HG03442 (cell line): ENCODE data around the gene SCGB1D2.
"Not testable (repeated sequence)": the region's sequence is repeated elsewhere in the genome, so short reads cannot be mapped to it uniquely, and the experiment has no call there.

Experiments used
- ATAC-seq: cut with Tn5 transposase; IDR thresholded peaks from one replicate; pipeline ENCODE4 v1.9.1; 2021; ENCODE audit warnings: mild to moderate bottlenecking, moderate library complexity; ENCODE audit not compliant: unreplicated experiment

Gene SCGB1D2, protein sequence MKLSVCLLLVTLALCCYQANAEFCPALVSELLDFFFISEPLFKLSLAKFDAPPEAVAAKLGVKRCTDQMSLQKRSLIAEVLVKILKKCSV

DNA sequence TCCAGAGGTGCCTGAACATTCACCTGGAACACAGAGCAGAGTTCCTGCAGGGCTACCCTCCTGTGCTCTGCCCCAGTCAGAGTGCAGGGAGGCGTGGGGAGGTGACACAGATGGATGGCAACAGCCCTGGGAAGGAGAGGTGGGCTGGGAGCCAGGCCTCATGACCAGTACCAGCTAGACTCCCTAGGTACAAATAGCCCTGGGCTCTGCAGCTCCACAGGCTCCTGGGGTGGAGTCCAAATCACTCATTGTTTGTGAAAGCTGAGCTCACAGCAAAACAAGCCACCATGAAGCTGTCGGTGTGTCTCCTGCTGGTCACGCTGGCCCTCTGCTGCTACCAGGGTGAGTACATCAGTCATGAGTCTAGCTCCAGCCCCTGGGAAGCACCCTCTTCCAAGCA lies at the start of gene SCGB1D2:
SCGB1D2 (plus strand) TSS at position 219 of the 400 bp plus-strand sequence; CDS start at position 288, 69 bp downstream.
- ATAC-seq, result no peak

DNA sequence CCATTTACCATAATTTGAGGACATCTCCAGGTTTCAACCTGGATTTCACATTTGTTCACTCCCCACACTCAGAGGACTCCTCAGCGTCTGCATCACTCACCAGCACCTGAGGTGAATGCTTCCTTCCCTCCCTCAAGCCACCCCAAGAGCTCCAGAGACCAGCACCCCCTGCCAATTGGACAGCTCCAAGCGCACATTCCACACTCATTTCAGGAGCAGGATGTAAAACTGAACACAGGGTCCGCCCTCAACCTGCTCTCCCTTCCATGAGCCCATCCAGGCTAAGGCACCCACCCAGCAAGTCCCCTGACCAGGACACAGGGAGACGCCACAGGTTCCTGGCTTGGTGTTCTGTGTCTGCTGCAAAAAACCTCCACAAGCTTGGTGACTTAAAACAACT lies 48.1 kb upstream of the SCGB1D2 start:
- ATAC-seq, result no peak

DNA sequence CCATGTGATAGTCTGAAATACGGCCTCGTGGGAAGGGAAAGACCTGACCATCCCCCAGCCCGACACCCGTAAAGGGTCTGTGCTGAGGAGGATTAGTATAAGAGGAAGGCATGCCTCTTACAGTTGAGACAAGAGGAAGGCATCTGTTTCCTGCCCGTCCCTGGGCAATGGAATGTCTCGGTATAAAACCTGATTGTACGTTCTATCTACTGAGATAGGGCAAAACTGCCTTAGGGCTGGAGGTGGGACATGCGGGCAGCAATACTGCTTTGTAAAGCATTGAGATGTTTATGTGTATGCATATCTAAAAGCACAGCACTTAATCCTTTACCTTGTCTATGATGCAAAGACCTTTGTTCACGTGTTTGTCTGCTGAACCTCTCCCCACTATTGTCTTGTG lies 47.0 kb upstream of the SCGB1D2 start:
- ATAC-seq, result not testable (repeated sequence)

DNA sequence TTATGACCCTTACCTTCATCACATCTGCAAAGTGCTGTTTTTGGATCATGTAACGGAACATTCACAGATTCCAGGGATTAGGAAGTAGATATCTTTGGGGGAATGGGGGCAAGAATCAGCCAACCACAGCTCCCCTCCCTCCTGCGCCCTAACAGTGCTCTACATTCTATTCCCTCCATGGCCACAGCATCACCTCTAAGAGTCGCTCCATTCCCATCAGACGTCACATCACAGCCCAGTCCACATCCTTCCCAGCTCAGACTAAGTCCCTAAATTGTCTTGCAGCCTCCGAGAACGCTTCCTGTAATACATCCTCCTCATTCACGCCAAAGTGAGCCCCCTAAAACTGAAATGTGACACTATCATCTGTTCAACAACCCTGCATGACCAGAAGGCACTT lies 46.1 kb upstream of the SCGB1D2 start:
- no peak for ATAC-seq

DNA sequence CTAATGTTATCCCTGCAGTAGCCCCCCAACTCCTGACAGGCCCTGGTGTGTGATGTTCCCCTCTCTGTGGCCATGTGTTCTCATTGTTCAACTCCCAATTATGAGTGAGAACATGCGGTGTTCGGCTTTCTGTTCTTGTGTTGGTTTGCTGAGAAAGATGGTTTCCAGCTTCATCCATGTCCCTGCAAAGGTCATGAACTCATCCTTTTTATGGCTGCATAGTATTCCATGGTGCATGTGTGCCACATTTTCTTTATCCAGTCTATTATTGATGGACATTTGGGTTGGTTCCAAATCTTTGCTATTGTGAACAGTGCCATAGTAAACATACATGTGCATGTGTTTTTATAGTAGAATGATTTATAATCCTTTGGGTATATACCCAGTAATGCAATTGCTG lies 44.6 kb upstream of the SCGB1D2 start:
- not testable (repeated sequence) for ATAC-seq

DNA sequence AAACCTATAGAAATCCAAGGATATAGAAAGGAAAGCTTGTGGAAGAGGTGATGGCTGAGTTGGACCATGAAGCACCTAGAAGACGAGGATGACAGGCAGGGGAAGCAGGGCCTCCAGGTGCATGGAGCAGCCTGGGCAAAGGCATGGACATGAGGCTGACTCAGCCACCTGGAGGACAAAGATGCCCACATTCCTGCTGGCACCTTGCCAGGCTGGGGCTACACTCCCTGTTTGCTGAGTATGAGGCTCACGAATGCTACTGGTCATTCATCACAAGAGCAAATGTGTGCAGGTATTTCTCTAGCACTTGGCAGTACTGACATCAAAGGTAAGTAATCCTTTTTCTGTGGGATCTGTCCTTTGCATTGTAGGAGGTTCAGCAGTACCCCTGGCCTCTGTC lies 40.7 kb upstream of the SCGB1D2 start:
- ATAC-seq, result no peak

DNA sequence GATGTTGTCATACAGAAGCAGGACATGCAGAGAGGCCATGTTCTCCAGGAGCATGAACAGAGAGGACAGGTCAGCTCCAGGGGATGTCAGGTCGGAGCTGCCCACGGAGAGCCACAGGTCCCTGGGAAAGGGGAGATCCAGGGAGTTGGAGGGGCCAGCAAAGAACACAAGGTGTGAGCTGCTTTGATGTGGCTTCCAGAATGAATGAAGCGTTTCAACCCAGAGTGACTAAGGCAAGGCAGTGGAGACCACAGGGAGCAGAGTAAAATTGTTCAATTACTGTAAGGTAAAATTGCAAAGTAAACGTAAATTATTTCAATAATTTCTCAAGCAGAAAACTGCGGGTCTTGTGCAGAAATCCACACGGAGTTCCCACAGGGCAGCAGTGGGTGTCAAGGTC lies 39.1 kb upstream of the SCGB1D2 start:
- ATAC-seq, result no peak

DNA sequence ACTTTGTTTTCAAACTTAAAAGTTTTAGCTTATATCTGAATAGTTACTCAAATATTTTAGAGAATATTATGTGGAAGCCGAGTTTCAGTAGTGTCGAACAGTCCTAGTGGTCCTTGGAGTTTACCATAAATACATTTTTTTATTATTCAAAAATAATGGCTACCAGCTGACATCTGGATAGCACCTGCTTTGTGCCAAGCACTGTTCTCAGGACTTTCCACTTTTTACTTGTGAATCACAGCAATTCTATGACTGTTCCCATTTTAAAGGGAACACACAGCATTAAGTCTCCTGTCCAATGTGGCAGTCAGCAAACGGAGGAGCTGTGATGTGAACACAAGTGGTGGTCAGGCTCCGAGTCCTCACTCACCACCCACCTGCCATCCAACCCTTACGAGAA lies 37.6 kb upstream of the SCGB1D2 start:
- no peak for ATAC-seq

DNA sequence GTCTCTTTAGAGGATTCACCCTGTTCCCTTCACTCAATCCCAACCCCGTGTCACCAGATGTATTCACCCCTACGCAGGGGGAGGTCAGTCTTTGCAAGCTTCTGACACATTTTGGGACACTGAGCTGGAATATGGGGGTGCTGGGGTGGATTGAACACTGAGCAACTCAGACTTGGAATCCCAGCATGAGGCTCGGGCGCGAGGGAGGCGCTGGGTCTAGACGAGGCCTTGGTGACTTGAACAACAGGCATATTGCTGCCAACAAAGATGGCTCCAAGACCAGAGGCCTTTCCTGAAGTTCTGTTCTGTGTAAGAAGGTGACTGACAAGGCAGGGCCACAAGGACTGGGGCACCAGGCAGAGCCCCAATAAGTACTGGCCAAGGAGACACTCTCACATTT lies 36.6 kb upstream of the SCGB1D2 start:
- ATAC-seq, result no peak

DNA sequence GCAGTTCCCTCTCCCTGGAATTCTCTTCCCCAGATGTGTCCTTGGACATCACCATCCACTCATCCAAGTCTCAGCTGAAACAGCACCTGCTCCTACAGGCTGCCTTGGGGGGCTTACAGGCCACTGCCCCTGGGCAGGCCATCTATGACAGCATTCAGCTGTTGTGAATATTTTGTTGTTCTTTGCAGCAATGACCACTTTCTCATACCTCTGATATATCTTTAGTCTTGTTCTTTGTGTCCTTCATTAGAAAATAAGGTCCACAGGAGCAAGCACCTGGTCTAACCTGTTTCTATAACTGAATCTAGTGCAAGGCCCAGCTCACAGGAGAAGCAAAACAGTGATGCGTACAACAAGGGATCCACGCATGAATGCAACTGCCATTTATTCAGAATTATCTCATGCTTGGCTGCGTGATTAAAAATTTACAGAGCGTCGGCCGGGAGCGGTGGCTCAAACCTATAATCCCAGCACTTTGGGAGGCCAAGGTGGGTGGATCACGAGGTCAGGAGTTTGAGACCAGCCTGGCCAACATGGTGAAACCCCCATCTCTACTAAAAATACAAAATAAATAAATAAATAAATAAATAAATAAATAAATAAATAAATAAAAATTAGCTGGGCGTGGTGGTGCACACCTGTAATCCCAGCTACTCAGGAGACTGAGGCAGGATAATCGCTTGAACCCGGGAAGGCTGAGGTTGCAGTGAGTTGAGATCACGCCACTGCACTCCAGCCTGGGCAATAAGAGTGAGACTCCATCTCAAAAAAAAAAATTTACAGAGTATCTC lies 35.6 kb upstream of the SCGB1D2 start:
- not testable (repeated sequence) for ATAC-seq

DNA sequence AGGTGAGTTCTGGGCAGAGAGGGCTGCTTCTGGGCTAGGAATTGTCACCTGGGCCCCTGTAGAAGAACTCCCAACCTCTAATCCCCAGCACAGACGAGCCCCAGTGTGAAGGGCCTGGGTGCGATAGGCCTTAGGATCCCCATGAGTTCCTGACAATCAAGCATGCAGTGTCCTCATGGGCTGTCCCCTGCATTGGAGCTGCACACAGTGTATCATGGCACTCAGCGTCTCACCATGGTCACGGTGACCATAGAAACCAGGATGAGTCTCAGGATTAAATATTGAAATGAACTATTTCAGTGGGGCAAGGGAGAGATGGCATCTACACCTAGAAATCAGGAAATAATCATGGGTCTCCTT lies 33.3 kb upstream of the SCGB1D2 start:
- no peak for ATAC-seq

DNA sequence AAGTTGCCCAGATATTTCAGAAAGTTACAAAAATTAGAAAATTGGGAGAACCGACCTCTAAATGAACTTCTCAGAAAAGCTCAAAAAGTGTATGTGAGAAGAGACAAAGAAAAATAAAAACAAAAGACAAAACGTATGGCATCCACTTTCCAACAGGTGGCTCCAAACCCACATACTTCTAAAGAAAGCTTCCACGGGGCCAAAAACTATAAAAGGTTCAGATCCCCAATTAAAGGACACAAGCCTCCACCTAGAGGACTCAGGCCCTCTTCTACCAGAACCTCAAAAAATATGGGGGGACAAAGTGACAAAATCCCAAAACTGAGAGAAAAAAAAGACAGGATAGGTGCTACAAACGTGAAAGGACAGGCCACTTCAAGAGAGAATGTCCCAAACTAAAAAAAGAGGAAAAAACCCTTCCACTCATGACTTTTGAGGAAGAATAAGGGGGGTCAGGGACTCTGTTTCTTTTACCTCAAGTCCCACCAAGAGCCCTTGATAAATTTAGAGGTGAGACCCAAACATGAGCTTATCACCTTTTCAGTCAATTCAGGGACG lies 24.8 kb upstream of the SCGB1D2 start:
- no peak for ATAC-seq

DNA sequence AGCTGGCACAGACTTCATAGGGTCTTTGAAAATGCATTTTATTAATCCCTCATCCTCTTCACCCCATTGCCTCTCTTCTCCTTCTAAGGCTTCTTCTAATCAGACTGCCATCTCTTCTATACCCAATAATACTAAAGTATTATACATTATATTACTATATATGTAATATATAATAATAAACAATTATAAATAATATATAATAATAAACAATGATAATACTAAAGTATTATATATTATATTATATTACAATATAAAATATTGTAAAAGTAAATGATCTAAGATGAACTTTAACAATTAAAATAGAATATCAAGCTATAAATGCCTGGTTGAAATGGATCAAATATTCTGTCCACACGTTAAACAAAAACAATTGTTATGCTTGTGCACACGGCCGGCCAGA lies 20.5 kb upstream of the SCGB1D2 start:
- no peak for ATAC-seq

DNA sequence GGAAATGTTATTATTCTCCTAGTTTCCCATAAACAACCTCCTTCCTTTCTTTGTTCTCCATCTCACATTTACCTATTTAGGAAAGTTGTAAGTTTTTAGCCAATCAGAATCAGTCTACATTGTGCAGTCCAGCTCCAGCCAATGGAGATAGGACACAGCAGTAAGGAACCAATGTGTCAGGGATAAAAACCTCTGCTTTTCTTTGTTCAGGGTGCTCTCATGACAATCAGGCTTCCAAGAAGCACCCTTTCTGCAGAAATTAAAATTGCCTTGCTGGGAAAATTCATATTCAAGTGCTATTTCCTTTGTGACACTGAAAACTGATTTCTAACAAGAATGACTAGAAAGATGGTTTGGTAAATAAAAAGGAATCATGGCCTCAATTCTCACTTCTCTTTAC lies 18.9 kb upstream of the SCGB1D2 start:
- ATAC-seq, result no peak

DNA sequence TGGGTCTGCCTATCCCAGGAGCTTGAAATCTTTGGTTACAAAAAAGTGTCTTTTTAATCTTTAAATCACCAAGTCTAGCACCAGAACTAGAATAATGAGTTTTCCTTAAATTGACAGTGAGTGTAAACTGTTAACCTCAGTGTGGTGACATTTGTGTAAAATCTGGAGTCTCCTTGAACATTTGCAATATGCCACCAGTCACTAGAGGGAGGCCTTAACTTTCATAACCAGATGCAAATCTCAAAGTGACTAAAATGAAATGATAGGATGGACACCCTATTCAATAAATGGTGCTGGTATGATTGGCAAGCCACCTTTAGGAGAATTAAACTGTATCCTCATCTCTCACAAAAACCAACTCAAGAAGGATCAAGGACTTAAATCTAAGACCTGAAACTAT lies 8.3 kb upstream of the SCGB1D2 start:
- ATAC-seq, result no peak

DNA sequence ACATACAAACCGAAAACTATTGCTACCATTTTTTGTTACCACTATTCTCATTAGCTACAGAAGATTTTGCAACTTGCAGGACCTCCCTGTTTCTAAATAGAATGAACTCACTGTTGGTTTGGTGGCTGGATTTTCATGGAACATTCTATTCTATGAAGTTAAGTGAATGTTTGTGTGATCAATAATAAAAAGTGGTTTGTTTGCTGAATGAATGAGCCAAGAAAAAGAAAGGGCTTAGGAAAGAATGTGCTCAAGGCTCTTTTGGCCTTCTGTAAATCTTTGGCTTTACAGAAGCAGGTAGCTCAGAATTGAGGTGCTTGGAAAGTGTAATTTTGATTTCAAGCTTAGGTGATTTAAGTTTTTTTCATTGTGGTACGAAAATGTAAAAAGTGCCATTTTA lies 5.9 kb upstream of the SCGB1D2 start:
- ATAC-seq, result no peak

DNA sequence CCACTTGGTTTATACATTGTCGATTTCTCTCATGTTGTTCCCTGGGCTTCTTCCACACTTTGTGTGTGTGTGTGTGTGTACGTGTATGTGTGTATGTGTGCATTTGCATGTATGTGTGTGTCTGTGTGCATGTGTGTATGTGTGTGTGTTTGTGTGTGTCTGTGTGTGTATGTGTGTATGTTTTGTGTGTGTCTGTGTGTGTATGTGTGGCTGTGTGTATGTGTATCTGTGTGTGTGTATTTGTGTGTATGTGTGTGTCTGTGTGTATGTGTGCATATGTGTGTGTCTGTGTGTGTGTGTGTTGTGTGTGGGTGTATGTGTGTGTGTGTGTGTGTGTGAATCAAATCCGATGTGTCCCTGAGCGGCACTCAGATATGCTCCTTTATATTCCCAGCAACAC lies 4.5 kb upstream of the SCGB1D2 start:
- no peak for ATAC-seq

DNA sequence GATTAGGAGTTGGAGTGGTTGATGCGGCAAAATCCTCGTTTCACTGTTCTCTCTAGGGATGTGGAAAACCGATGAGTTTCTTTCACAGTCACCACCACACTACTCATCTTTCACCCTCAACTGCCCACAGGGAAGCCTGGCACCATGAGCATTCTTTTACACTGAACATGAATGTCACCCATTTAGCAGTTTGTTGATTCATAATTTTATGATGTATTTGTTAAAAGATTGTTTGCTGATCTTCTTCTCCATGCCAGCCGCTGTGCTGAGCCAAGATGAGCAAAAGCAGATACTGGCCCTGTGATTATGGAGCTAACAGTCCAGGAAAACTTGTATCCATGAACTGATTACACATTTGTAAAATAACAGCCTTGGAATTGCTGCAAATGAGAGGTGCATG lies 3.9 kb upstream of the SCGB1D2 start:
- ATAC-seq, result no peak

DNA sequence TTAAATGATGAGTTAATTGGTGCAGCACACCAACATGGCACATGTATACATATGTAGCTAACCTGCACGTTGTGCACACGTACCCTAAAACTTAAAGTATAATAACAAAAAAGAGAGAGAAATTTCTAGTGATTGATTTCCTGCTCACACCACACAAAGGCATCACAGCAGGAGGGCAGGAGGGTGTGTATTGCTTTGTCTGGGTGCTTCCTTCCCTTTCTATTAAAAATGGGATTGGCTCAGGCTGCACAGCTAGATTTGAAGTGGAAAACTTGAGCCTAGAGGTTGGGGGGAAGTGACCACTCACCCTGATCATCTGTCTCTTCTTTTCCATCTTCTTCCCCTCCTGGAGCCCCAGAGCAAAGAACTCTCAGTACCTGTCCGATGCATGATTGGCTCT lies 944 bp upstream of the SCGB1D2 start:
- no peak for ATAC-seq

DNA sequence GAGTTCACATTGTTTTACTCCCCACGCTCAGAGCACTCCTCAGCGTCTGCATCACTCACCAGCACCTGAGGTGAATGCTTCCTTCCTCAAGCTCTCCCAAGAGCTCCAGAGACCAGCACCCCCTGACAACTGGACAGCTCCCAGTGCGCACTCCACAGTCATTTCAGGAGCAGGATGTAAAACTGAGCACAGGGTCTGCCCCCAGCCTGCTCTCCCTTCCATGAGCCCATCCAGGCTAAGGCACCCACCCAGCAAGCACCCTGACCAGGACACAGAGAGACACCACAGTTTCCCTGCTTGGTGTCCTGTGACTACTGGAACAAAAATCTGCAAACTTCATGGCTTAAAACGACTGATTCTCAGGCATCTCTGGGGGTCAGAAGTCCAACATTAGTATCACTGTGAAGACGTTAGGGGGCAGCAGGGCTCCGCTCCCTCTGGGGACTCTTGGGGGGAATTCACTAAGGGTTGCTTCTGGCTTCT lies 3.3 kb downstream of the SCGB1D2 start:
- ATAC-seq, result no peak

DNA sequence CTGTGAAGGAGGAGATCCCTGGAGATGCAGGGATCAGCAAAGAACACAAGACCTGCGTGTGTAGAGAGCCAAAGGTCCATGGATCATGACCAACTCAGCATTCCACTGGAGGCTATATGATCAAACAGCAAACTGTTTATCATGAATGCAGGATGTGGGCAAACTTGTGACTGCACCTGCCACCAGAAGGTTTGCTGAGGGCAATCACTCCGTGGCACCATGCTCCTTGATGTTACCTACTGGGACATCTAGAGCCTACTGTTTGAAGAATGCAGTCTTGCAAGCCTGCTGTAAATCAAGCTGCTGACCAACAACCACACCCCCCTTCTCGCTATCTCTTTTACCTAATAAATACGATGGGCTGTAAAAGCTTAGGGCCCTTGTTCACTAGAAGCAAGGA lies 9.7 kb downstream of the SCGB1D2 start:
- ATAC-seq, result no peak

DNA sequence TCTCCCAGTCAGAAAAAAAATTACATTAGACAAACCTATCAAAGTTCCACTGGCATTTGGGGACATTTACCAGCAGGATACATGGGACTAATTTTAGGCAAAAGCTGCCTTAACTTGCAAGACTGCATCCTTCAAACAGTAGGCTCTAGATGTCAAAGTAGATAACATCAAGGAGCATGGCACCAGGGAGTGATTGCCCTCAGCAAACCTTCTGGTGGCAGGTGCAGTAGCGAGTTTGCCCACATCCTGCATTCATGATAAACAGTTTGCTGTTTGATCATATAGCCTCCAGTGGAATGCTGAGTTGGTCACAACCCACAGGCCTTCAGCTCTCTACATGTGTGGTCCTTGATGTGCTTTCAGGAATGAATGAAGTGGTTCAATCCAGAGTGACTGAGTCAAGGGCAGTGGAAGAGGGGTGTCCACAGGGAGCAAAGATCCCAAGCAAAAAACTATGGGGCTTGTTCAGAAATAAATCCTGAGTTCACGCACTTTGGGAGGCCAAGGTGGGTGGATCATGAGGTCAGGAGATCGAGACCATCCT lies 12.0 kb downstream of the SCGB1D2 start:
- no peak for ATAC-seq
